Esophagus squamous epithelium (tissue), 5 donors: Measurements from ENCODE around the gene EXOSC7. TPM values are rescaled to one million over a fixed set of nuclear protein-coding genes. Genes with fewer than 3 reads are reported as not detected.
"Not testable (repeated sequence)": the region's sequence is repeated elsewhere in the genome, so short reads cannot be mapped to it uniquely, and the experiment has no call there.

Experiments
- DNase-seq: peaks from one replicate; lab custom pipeline; 2025; lab: John Stamatoyannopoulos, UW
- H3K27ac ChIP-seq, 4 donors: fragments of 200-600 bp; sonication (generic); one replicate each; pipeline ENCODE4 v1.5.1; 2016 to 2019; ENCODE audit warnings: mild to moderate bottlenecking in 1 of 4
- H3K27me3 ChIP-seq, 4 donors: fragments of 200-600 bp; sonication (generic); 1 replicate in 3 of 4; 2 replicates in 1 of 4; pipeline versions ENCODE4 v1.5.1 to v1.6.0; 2017 to 2021; ENCODE audit warnings: antibody characterized with exemption in 1 of 4
- H3K36me3 ChIP-seq, 3 donors: fragments of 200-600 bp; sonication (generic); one replicate each; pipeline ENCODE4 v1.5.1; 2016 to 2019
- H3K4me1 ChIP-seq, 3 donors: fragments of 200-600 bp; sonication (generic); one replicate each; pipeline ENCODE4 v1.5.1; 2017 to 2019
- H3K4me3 ChIP-seq, 4 donors: fragments of 200-600 bp; sonication (generic); 1 replicate in 3 of 4; 2 replicates in 1 of 4; pipeline ENCODE4 v1.5.1; 2016 to 2019; ENCODE audit warnings: mild to moderate bottlenecking in 2 of 4, moderate library complexity in 1 of 4
- H3K9me3 ChIP-seq, 3 donors: fragments of 200-600 bp; sonication (generic); one replicate each; pipeline ENCODE4 v1.5.1; 2016 to 2019
- POLR2A ChIP-seq, 4 donors: fragments of 450-650 bp; IDR thresholded peaks; one replicate each; pipeline ENCODE4 v1.6.1; 2017; ENCODE audit warnings: antibody characterized with exemption in 4 of 4, mild to moderate bottlenecking in 4 of 4, moderate library complexity in 3 of 4
- WGBS, 2 donors: methylation state at CpG; one replicate each; pipeline ENCODE4 v1.1.5; 2018; 5-methylcytosine and 5-hydroxymethylcytosine counted together
- intact Hi-C: fragments of 100-400 bp; cut with DNase I; formaldehyde crosslinking; loops from one replicate; pipeline ENCODE4 v1.15.0; 2022
- total RNA-seq, 4 donors: library from RNA; depleted of rRNA; stranded (reverse); fragments of >200 nt; gene quantifications; one replicate each; pipeline ENCODE4 v1.1.0, GENCODE V29; 2016
- TF ChIP-seq, protein P1 (sequence below), 6 experiments: fragments of 450-650 bp in 4 of 6; fragments of 200-600 bp in 2 of 6; sonication (generic) in 2 of 6; IDR thresholded peaks; one replicate each; pipeline ENCODE4 v1.5.1; 2016 to 2019; ENCODE audit warnings: antibody characterized with exemption in 6 of 6, mild to moderate bottlenecking in 4 of 6, moderate library complexity in 4 of 6
- donor health status: DM: yes; HTN: yes; CAD: no.

Gene EXOSC7
- total RNA-seq, 4 donors from 2014 or later, result 28.8 to 59.9 (median 47.6) TPM

DNA sequence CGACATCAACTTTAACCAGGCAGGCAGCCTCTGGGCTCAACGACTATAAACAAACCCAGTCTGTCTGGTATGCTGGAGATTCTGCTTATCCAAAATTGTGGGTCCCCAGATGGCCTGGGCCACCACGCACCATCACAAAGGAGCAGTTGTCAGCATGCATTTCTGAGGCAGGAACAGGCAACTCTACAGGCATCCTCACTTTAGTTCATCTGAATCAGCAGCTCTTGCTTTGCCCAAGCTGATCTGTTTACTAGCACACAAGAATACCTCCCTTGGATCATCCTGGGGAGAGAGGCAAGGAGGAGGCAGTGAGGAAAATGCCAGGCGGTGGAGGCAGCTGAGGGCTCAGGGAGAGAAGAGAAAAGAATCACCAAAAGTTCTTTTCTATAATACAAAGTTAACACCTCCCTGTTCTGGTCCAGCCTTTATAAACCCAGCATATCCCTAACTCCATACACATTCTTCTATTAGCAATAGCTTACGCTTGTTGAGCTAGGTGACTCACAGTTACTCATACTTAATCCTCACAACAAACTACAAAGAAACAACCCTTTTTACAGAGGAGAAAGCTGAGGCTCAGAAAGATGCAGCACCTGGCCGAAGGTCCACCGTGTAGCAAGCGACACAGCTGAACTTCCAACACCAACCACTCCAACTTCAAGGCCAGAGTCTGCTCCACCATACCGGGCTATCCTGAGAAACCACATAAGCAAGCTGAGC, 33.7 kb upstream of the EXOSC7 start:
- TF ChIP-seq, protein P1, sequence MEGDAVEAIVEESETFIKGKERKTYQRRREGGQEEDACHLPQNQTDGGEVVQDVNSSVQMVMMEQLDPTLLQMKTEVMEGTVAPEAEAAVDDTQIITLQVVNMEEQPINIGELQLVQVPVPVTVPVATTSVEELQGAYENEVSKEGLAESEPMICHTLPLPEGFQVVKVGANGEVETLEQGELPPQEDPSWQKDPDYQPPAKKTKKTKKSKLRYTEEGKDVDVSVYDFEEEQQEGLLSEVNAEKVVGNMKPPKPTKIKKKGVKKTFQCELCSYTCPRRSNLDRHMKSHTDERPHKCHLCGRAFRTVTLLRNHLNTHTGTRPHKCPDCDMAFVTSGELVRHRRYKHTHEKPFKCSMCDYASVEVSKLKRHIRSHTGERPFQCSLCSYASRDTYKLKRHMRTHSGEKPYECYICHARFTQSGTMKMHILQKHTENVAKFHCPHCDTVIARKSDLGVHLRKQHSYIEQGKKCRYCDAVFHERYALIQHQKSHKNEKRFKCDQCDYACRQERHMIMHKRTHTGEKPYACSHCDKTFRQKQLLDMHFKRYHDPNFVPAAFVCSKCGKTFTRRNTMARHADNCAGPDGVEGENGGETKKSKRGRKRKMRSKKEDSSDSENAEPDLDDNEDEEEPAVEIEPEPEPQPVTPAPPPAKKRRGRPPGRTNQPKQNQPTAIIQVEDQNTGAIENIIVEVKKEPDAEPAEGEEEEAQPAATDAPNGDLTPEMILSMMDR (IDR thresholded peaks at IDR 0.05), result no peak
- no peak for TF ChIP-seq POLR2A (IDR thresholded peaks at IDR 0.05)
- Histone ChIP-seq H3K9me3 (no peaks in the 10 kb centered on the region), H3K27me3 (no peaks in the 10 kb centered on the region), H3K4me3 (no peak overlapping the region), H3K36me3 (peaks cover 0 to 99% (median 31%) of the 10 kb centered on the region in 3 donors), H3K4me1 (peaks cover 0 to 13% (median 0%) of the 10 kb centered on the region in 3 donors), H3K27ac (no peak overlapping the region)
- intact Hi-C loops, result no loop called here
- 64 to 74% methylated on average over 5 to 7 of the region's 9 CpGs for WGBS, 2 donors
- no peak for DNase-seq

DNA sequence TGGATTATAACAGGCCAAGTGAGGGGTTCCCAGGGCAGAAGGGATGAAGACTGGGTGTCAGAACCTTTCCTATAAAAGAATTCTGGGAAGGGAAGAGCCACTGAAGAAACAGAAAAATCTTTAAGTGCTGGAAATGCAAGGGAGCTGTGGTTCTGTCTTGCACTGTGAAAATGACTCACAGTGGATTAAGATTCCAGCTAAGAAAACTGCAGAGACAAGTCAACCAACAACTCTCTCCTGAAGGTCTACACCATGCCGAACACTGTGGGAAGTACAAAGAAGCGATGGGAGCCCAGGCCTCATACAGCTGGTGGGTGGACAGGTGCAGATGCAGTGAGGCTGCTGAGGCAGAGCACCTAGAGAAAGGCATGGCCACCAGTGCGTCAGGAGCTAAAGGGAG, 27.8 kb upstream of the EXOSC7 start:
- 46 to 58% methylated on average over 3 of the region's 3 CpGs for WGBS, 2 donors
- intact Hi-C loops, result no loop called here
- H3K27me3 ChIP-seq, result no peaks in the 10 kb centered on the region
- no peaks in the 10 kb centered on the region for H3K9me3 ChIP-seq
- H3K4me3 ChIP-seq, result no peak overlapping the region
- DNase-seq, result no peak
- H3K27ac ChIP-seq, result no peak overlapping the region
- peaks cover 0 to 40% (median 10%) of the 10 kb centered on the region in 3 donors for H3K36me3 ChIP-seq
- H3K4me1 ChIP-seq, result peaks cover 9 to 30% (median 12%) of the 10 kb centered on the region in 3 donors
- no peak for TF ChIP-seq POLR2A (IDR thresholded peaks at IDR 0.05)
- TF ChIP-seq, protein P1 (IDR thresholded peaks at IDR 0.05), result no peak

DNA sequence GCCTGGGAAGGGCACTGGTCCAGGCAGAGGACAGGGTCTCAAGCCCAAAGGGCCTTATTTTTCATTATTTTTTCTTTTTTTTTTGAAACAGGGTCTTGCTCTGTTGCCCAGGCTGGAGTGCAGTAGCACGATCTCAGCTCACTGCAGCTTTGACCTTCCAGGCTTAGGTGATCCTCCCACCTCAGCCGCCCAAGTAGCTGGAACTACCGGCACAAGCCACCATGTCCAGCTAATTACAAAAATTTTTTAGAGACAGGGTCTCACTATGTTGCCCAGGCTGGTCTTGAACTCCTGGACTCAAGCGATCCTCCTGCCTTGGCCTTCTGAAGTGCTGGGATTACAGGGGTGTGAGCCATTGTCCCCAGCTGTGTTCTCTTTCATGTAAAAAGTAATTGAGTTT, 26.3 kb upstream of the EXOSC7 start:
- H3K27ac ChIP-seq, H3K27me3 ChIP-seq, H3K9me3 ChIP-seq, DNase-seq, intact Hi-C loops, H3K4me3 ChIP-seq: not testable (repeated sequence)
- Histone ChIP-seq H3K36me3 (peaks cover 4 to 40% (median 8%) of the 10 kb centered on the region in 3 donors), H3K4me1 (peaks cover 9 to 36% (median 12%) of the 10 kb centered on the region in 3 donors)
- 94 to 97% methylated on average over 4 of the region's 4 CpGs for whole genome bisulfite sequencing, 2 donors

DNA sequence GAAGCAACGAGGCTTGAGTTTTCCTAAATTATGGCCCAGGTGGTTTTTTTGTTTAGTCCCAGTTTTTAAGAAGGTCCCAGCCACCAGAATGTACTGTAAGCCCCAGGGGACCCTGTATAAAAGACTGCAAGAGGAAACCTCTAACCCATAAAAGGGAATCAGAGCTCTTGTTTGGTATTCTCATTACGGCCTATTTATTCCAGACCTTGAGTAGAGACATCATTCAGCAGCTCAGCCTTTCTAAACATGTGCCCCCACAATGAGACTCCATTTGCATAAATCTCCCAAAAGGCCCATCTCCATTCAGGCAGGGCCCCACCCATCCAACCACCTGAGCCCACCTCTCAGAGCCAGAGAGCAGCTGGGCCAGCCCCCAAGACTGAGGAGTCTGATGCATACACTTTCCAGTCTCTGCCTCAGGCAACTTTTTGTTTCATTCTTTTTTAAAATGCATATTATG, 25.7 kb upstream of the EXOSC7 start:
- H3K27me3 ChIP-seq, result no peaks in the 10 kb centered on the region
- H3K4me1 ChIP-seq, result peaks cover 9 to 42% (median 12%) of the 10 kb centered on the region in 3 donors
- intact Hi-C loops, result no loop called here
- DNase-seq, result no peak
- TF ChIP-seq POLR2A (IDR thresholded peaks at IDR 0.05), result no peak
- TF ChIP-seq, protein P1 (IDR thresholded peaks at IDR 0.05), result no peak
- H3K36me3 ChIP-seq, result peaks cover 4 to 40% (median 5%) of the 10 kb centered on the region in 3 donors
- 84 to 89% methylated on average over 2 of the region's 2 CpGs for WGBS, 2 donors
- no peak overlapping the region for H3K27ac ChIP-seq
- H3K9me3 ChIP-seq, result no peaks in the 10 kb centered on the region
- no peak overlapping the region for H3K4me3 ChIP-seq

DNA sequence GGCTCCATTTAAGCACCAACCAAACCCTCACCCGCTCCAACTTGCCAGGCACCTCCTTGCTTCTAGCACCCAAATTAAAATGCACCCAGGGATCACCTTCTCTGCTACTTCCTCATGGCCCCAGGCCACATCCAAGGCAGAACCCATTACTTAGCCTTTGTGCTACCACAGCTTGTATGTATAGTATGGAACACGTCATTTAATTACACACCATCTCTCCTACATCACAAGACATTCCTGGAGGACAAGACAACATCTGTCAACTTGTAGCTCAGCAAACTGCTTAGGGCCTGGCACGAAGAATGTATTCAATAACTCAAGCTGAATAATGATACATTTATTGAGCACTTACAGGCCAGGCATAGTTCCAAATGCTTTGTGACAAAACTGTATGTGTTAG, 23.4 kb upstream of the EXOSC7 start:
- no peaks in the 10 kb centered on the region for H3K27me3 ChIP-seq
- TF ChIP-seq, protein P1 (IDR thresholded peaks at IDR 0.05), result no peak
- no peak for TF ChIP-seq POLR2A (IDR thresholded peaks at IDR 0.05)
- no peak overlapping the region for H3K4me3 ChIP-seq
- intact Hi-C loops, result no loop called here
- no peak overlapping the region for H3K27ac ChIP-seq
- H3K9me3 ChIP-seq, result no peaks in the 10 kb centered on the region
- no peak for DNase-seq
- peaks cover 4 to 43% (median 4%) of the 10 kb centered on the region in 3 donors for H3K36me3 ChIP-seq
- peaks cover 8 to 55% (median 12%) of the 10 kb centered on the region in 3 donors for H3K4me1 ChIP-seq
- WGBS, 2 donors, result 51 to 72% methylated on average over 3 of the region's 3 CpGs
